ENCODE data around the gene MRTFB. TPM values are rescaled to one million over a fixed set of nuclear protein-coding genes. Genes with fewer than 3 reads are reported as not detected.

Gene MRTFB
- total RNA-seq, 4 donors from 2014 or later = 37.8 to 82.7 (median 47.9) TPM

DNA sequence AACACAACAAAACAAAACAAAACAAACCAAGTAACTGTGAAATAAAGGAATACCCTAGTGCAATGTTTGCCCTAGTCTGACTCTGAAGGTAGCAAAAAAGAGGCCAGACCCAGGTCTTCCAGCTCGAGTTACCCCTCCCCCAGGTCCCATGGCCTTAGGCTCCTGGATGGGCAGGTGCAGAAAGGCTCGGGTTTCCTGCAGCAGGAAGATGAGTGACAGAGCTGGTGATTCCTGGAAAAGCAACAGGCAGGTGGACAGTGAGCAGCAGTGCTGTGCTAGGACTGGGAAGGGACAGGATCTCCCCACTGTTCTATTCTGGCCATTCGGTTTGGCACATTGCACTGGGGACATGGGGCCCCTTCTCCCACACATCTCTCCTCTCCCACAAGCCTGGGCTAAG, 42.9 kb upstream of the MRTFB start:
- Histone ChIP-seq H3K4me1 (no peaks in the 10 kb centered on the region), H3K27ac (no peak overlapping the region), H3K4me3 (no peak overlapping the region), H3K9me3 (no peaks in the 10 kb centered on the region), H3K27me3 (no peaks in the 10 kb centered on the region), H3K36me3 (no peaks in the 10 kb centered on the region)
- no peak for DNase-seq
- intact Hi-C loops (cut with DNase I; ENCODE audit: low total_unique reads) (no loop called here), in situ Hi-C loops (cut with MboI; ENCODE audit: low pct_ligation_motif_present in 1 of 4, low pct_unique_long_range_greater_than_20kb in 1 of 4, low sequenced_read_pairs in 3 of 4) (no loop called here)
- TF ChIP-seq POLR2AphosphoS5 (IDR thresholded peaks at IDR 0.05) (no peak), EP300 (IDR thresholded peaks at IDR 0.05; ENCODE audit: low read depth) (no peak), POLR2A (IDR thresholded peaks at IDR 0.05) (no peak)
- TF ChIP-seq, protein P1, sequence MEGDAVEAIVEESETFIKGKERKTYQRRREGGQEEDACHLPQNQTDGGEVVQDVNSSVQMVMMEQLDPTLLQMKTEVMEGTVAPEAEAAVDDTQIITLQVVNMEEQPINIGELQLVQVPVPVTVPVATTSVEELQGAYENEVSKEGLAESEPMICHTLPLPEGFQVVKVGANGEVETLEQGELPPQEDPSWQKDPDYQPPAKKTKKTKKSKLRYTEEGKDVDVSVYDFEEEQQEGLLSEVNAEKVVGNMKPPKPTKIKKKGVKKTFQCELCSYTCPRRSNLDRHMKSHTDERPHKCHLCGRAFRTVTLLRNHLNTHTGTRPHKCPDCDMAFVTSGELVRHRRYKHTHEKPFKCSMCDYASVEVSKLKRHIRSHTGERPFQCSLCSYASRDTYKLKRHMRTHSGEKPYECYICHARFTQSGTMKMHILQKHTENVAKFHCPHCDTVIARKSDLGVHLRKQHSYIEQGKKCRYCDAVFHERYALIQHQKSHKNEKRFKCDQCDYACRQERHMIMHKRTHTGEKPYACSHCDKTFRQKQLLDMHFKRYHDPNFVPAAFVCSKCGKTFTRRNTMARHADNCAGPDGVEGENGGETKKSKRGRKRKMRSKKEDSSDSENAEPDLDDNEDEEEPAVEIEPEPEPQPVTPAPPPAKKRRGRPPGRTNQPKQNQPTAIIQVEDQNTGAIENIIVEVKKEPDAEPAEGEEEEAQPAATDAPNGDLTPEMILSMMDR (IDR thresholded peaks at IDR 0.05) = no peak
- WGBS, 2 donors (ENCODE audit: low coverage in 1 of 2) = 51 to 60% methylated on average over 1 to 3 of the region's 3 CpGs

DNA sequence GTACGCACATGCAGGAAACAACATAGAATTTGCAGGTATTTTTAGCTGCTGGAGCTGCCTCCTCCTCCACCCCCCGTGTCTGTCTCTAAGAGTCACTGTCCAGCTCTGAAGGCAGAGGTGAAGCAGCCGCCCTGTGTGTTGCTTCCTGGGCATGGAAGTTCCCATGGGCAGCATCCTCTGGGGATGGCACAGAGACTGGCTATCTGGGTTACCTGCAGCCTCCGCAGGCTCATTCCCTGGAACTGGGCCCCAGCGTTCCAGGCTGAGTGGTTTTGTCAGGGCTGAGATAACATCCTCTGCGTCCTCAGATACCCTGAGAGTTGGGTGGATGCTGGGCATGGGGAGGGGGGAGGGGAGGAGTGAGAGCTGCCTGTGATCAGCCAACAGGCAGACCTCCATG, 41.5 kb upstream of the MRTFB start:
- intact Hi-C loops (cut with DNase I; ENCODE audit: low total_unique reads) = no loop called here
- 76 to 100% methylated on average over 1 to 6 of the region's 6 CpGs for WGBS, 2 donors (ENCODE audit: low coverage in 1 of 2)
- H3K27me3 ChIP-seq = no peaks in the 10 kb centered on the region
- H3K27ac ChIP-seq = no peak overlapping the region
- in situ Hi-C loops (cut with MboI; ENCODE audit: low pct_ligation_motif_present in 1 of 4, low pct_unique_long_range_greater_than_20kb in 1 of 4, low sequenced_read_pairs in 3 of 4) = no loop called here
- no peak overlapping the region for H3K4me3 ChIP-seq
- no peaks in the 10 kb centered on the region for H3K36me3 ChIP-seq
- no peaks in the 10 kb centered on the region for H3K4me1 ChIP-seq
- no peak for DNase-seq
- TF ChIP-seq, protein P1 (IDR thresholded peaks at IDR 0.05) = no peak
- no peak for TF ChIP-seq EP300 (IDR thresholded peaks at IDR 0.05; ENCODE audit: low read depth)
- no peak for TF ChIP-seq POLR2A (IDR thresholded peaks at IDR 0.05)
- TF ChIP-seq POLR2AphosphoS5 (IDR thresholded peaks at IDR 0.05) = no peak
- no peaks in the 10 kb centered on the region for H3K9me3 ChIP-seq

DNA sequence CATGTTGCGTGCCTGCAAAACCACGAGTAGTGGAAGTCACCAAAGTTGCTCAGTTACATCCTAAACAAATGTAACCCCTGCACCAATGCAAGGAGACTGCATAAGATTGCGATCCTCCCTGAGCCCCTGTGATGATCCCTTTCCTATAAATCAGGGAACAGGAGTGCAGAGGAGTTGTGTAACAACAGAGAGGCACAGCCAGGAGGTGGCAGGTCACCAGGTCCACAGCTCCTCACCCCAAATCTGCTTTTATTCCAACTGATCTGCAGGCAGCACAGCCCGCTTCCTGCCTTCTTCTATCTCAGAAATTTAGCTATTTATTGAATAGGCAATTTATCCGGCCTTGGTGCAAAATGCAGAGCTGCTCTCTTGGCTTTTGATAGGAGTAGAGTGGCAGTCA, 36.0 kb upstream of the MRTFB start:
- WGBS, 2 donors (ENCODE audit: low coverage in 1 of 2) = 77 to 78% methylated on average over 2 to 5 of the region's 5 CpGs
- intact Hi-C loops (cut with DNase I; ENCODE audit: low total_unique reads) = no loop called here
- no peaks in the 10 kb centered on the region for H3K4me1 ChIP-seq
- H3K27ac ChIP-seq = no peak overlapping the region
- H3K36me3 ChIP-seq = no peaks in the 10 kb centered on the region
- H3K4me3 ChIP-seq = no peak overlapping the region
- no peaks in the 10 kb centered on the region for H3K9me3 ChIP-seq
- TF ChIP-seq EP300 (IDR thresholded peaks at IDR 0.05; ENCODE audit: low read depth) = no peak
- TF ChIP-seq, protein P1 (IDR thresholded peaks at IDR 0.05) = no peak
- TF ChIP-seq POLR2A (IDR thresholded peaks at IDR 0.05) = no peak
- TF ChIP-seq POLR2AphosphoS5 (IDR thresholded peaks at IDR 0.05) = no peak
- DNase-seq = no peak
- in situ Hi-C loops (cut with MboI; ENCODE audit: low pct_ligation_motif_present in 1 of 4, low pct_unique_long_range_greater_than_20kb in 1 of 4, low sequenced_read_pairs in 3 of 4) = no loop called here
- no peaks in the 10 kb centered on the region for H3K27me3 ChIP-seq

DNA sequence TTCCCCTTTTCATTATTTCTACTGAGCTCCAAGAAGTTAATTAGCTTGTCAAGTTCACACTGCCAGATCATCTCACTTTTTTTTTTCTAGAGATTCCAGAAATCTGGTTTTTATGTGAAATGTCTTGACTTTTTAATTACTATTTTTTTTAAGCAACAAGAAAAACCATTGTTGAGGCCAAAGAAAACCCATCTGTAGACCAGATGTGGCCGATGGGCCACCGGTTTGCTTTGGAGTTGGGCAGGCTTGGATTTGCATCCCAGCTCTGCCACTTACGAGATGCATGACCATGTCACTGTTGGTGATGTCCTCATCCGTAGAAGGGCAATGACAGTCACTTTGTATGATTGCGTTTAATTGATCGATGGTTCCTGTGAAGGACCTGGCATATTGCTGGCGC, 34.2 kb upstream of the MRTFB start:
- no peak overlapping the region for H3K4me3 ChIP-seq
- H3K4me1 ChIP-seq = no peaks in the 10 kb centered on the region
- TF ChIP-seq, protein P1 (IDR thresholded peaks at IDR 0.05) = no peak
- TF ChIP-seq EP300 (IDR thresholded peaks at IDR 0.05; ENCODE audit: low read depth) (no peak), POLR2A (IDR thresholded peaks at IDR 0.05) (no peak), POLR2AphosphoS5 (IDR thresholded peaks at IDR 0.05) (no peak)
- no peaks in the 10 kb centered on the region for H3K36me3 ChIP-seq
- no peak overlapping the region for H3K27ac ChIP-seq
- no peak for DNase-seq
- no peaks in the 10 kb centered on the region for H3K27me3 ChIP-seq
- intact Hi-C loops (cut with DNase I; ENCODE audit: low total_unique reads) (no loop called here), in situ Hi-C loops (cut with MboI; ENCODE audit: low pct_ligation_motif_present in 1 of 4, low pct_unique_long_range_greater_than_20kb in 1 of 4, low sequenced_read_pairs in 3 of 4) (no loop called here)
- H3K9me3 ChIP-seq = no peaks in the 10 kb centered on the region
- WGBS, 2 donors (ENCODE audit: low coverage in 1 of 2) = 90 to 98% methylated on average over 7 of the region's 7 CpGs
